Measurements from ENCODE around the gene PNKP. TPM values are rescaled to one million over a fixed set of nuclear protein-coding genes. Genes with fewer than 3 reads are reported as not detected.

The PNKP gene
- total RNA-seq, 4 donors from 2014 or later, result 47.7 to 104 (median 77.7) TPM

DNA sequence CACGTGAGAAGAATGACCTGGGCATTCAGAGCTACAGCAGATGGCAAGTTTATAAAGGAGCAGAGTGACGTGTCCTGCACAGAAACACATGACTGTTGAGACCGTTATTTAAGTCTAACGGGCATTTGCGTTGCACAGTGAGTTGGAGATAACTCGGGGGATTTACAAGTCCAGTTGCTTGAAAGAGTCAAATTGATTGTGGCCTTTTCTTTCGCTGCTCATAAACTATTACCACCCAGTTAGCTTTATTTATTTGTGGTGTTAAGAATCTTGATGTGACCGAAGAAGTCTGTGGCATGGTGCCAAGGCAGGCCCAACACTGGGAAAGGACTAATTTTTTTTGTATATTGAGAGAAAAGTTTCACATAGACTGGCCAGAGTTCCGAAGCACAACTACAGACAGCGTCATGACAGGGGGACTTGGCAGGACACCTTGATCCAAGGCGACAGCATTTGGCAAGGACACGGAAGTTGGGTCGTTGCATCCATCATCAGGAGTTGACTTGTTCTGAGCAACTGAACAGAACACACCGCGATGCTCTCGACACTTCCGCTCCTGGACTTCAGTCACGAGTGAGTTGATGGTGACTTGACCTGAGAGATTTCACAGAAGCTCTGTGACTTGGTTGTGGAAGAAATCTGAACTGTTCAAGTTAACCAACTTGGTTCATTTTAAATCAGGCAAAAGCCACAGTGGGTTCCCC, 28.3 kb downstream of the PNKP start:
- H3K27ac ChIP-seq, result no peak overlapping the region
- no peaks in the 10 kb centered on the region for H3K27me3 ChIP-seq
- no peak for DNase-seq
- no peaks in the 10 kb centered on the region for H3K9me3 ChIP-seq
- H3K4me3 ChIP-seq, result no peak overlapping the region
- no peaks in the 10 kb centered on the region for H3K4me1 ChIP-seq
- no peaks in the 10 kb centered on the region for H3K36me3 ChIP-seq
- intact Hi-C loops (cut with DNase I; ENCODE audit: low total_unique reads), result no loop called here
- no peak for TF ChIP-seq POLR2A (IDR thresholded peaks at IDR 0.05)
- TF ChIP-seq, protein P1, sequence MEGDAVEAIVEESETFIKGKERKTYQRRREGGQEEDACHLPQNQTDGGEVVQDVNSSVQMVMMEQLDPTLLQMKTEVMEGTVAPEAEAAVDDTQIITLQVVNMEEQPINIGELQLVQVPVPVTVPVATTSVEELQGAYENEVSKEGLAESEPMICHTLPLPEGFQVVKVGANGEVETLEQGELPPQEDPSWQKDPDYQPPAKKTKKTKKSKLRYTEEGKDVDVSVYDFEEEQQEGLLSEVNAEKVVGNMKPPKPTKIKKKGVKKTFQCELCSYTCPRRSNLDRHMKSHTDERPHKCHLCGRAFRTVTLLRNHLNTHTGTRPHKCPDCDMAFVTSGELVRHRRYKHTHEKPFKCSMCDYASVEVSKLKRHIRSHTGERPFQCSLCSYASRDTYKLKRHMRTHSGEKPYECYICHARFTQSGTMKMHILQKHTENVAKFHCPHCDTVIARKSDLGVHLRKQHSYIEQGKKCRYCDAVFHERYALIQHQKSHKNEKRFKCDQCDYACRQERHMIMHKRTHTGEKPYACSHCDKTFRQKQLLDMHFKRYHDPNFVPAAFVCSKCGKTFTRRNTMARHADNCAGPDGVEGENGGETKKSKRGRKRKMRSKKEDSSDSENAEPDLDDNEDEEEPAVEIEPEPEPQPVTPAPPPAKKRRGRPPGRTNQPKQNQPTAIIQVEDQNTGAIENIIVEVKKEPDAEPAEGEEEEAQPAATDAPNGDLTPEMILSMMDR (IDR thresholded peaks at IDR 0.05), result no peak

DNA sequence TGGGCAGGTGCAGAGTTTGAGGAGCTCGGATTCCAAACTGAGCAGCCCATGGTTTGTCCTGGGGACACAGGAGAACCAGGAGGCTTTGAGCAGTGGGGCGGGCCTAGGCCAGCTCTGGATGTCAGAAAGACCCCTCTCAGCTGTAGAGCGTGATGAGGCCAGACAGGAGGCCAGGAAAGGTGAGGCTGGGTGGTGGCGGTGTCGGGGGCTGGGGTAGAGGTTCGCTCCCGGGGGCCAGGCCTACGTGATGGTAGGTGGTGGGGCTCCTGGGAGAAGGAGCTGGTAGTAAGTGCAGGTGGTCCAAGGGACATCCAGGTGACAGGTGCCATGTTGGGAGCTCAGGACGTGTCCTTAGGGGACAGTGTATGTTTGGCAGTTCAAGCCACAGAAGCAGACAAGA, 30.0 kb downstream of the PNKP start:
- no peak for DNase-seq
- Histone ChIP-seq H3K27me3 (no peaks in the 10 kb centered on the region), H3K36me3 (no peaks in the 10 kb centered on the region), H3K9me3 (no peaks in the 10 kb centered on the region), H3K4me3 (no peak overlapping the region), H3K4me1 (no peaks in the 10 kb centered on the region), H3K27ac (no peak overlapping the region)
- intact Hi-C loops (cut with DNase I; ENCODE audit: low total_unique reads), result no loop called here
- TF ChIP-seq, protein P1 (IDR thresholded peaks at IDR 0.05), result no peak
- TF ChIP-seq POLR2A (IDR thresholded peaks at IDR 0.05), result no peak

DNA sequence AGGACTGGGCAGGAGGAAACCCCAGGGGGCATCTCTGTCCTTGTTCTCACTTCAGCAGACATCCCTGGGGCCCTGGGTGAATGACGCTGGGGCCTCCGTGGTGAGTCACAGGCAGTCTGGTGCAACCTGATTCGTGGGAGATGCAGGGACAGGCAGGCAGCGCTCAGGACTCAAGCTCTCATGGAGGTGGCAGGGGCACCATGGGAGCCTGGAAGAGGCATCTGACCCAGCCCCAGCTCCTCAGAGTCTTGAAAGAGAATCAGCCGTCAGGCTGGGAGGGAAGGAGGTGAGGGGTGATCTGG, 30.4 kb downstream of the PNKP start:
- no peak overlapping the region for H3K4me3 ChIP-seq
- intact Hi-C loops (cut with DNase I; ENCODE audit: low total_unique reads), result no loop called here
- no peaks in the 10 kb centered on the region for H3K9me3 ChIP-seq
- H3K27ac ChIP-seq, result no peak overlapping the region
- DNase-seq, result no peak
- no peaks in the 10 kb centered on the region for H3K27me3 ChIP-seq
- H3K4me1 ChIP-seq, result no peaks in the 10 kb centered on the region
- H3K36me3 ChIP-seq, result no peaks in the 10 kb centered on the region
- TF ChIP-seq, protein P1 (IDR thresholded peaks at IDR 0.05), result no peak
- no peak for TF ChIP-seq POLR2A (IDR thresholded peaks at IDR 0.05)

DNA sequence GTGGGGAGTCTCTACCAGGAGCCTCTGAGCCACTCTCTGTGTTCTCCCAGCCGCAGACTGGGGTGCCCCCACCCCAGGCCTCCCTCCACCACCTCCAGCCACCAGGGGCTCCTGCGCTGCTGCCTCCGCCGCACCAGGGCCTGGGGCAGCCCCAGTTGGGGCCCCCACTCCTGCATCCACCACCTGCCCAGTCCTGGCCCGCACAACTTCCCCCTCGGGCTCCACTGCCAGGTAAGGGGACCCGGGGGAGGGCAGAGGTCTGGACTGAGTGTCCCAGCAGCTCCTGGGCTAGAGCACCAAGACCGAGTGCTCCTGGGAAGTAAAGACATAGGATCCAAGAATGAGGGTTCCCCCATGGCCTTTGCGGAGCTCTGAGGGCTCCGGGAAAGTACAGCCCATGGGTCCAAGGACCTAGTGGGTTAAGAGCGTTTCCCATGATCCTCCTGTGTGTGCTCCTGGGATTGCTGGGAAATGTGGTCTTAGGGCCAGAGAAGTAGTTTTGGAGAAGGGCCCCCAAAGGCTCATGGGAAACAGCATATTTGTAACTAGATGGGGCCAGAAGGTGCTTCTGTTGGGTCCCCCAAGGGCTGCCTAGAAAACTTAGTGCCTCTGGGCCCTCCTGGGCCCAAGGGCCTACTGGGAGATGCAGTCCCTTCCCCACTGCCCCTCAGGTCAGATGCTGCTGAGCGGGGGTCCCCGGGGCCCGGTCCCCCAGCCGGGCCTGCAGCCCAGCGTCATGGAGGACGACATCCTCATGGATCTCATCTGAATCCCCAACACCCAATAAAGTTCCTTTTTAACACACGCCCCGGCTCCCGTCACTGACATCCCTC, 31.0 kb downstream of the PNKP start:
- TF ChIP-seq POLR2A (IDR thresholded peaks at IDR 0.05), result no peak
- TF ChIP-seq, protein P1 (IDR thresholded peaks at IDR 0.05), result no peak
- no peaks in the 10 kb centered on the region for H3K4me1 ChIP-seq
- H3K9me3 ChIP-seq, result no peaks in the 10 kb centered on the region
- DNase-seq, result no peak
- H3K27me3 ChIP-seq, result no peaks in the 10 kb centered on the region
- H3K27ac ChIP-seq, result no peak overlapping the region
- no peaks in the 10 kb centered on the region for H3K36me3 ChIP-seq
- intact Hi-C loops (cut with DNase I; ENCODE audit: low total_unique reads), result no loop called here
- H3K4me3 ChIP-seq, result no peak overlapping the region

DNA sequence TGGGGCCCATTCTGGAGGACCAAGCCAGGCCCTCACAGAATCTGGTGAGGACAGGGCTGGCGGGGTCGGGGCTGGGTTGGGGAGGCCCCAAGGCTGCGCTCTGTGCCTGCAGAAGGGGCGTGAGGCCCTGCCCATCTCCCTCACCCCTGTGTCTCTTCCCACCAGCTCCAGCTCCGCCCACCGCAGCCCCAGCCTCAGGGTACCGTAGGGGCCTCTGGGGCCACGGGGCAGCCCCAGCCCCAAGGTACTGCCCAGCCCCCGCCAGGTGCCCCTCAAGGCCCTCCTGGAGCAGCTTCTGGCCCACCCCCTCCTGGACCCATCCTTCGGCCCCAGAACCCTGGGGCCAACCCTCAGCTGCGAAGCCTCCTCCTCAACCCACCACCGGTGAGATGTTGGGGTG, 31.8 kb downstream of the PNKP start:
- Histone ChIP-seq H3K27ac (no peak overlapping the region), H3K4me3 (no peak overlapping the region), H3K4me1 (no peaks in the 10 kb centered on the region), H3K36me3 (no peaks in the 10 kb centered on the region), H3K27me3 (no peaks in the 10 kb centered on the region), H3K9me3 (no peaks in the 10 kb centered on the region)
- intact Hi-C loops (cut with DNase I; ENCODE audit: low total_unique reads), result no loop called here
- DNase-seq, result no peak
- TF ChIP-seq POLR2A (IDR thresholded peaks at IDR 0.05), result no peak
- TF ChIP-seq, protein P1 (IDR thresholded peaks at IDR 0.05), result no peak
